BE2C (cell line): ENCODE measurements around the gene PLCB1.

ENCODE experiments used
- DNase-seq: peaks from one replicate; pipeline ENCODE4 v3.0.0-alpha.2; 2020
- H3K27me3 ChIP-seq: fragments of 250-450 bp; sonication (Bioruptor Pico); 2 replicates; pipeline ENCODE4 v1.5.1; 2020; ENCODE audit warnings: mild to moderate bottlenecking
- H3K36me3 ChIP-seq: fragments of 250-450 bp; sonication (Bioruptor Pico); 2 replicates; pipeline ENCODE4 v1.5.1; 2020; ENCODE audit warnings: mild to moderate bottlenecking
- H3K4me1 ChIP-seq: fragments of 250-450 bp; sonication (Bioruptor Pico); 2 replicates; pipeline ENCODE4 v1.5.1; 2020
- H3K4me3 ChIP-seq: 2 replicates; pipeline ENCODE4 v1.5.1; 2011; ENCODE audit warnings: low read depth, low read length
- H3K9me3 ChIP-seq: fragments of 250-450 bp; sonication (Bioruptor Pico); 2 replicates; pipeline ENCODE4 v1.5.1; 2020
- CTCF ChIP-seq: IDR thresholded peaks from 2 replicates; pipeline ENCODE4 v1.5.1; 2012; ENCODE audit warnings: mild to moderate bottlenecking, low read depth, low read length

PLCB1 gene

GRCh38 chr20:8664778-8665177 is 532.7 kb downstream of the PLCB1 start:
- H3K4me1 ChIP-seq: peaks cover 7% of the 10 kb centered on the region
- peak; percentile 58 for TF ChIP-seq CTCF
- H3K36me3 ChIP-seq: no peaks in the 10 kb centered on the region; the same call in 1 of the 2 replicates
- H3K9me3 ChIP-seq: no peaks in the 10 kb centered on the region
- no peaks in the 10 kb centered on the region for H3K27me3 ChIP-seq
- DNase-seq: no peak
- no peak overlapping the region for H3K4me3 ChIP-seq

GRCh38 chr20:8667306-8667705 is 535.2 kb downstream of the PLCB1 start:
- Histone ChIP-seq H3K27me3 (no peaks in the 10 kb centered on the region), H3K4me3 (no peak overlapping the region), H3K4me1 (peaks cover 18% of the 10 kb centered on the region), H3K36me3 (no peaks in the 10 kb centered on the region; the same call in 1 of the 2 replicates), H3K9me3 (no peaks in the 10 kb centered on the region)
- DNase-seq: no peak
- TF ChIP-seq CTCF: no peak

GRCh38 chr20:8670207-8670892 is 538.3 kb downstream of the PLCB1 start:
- H3K4me1 ChIP-seq: peaks cover 11% of the 10 kb centered on the region
- DNase-seq: no peak
- no peak overlapping the region for H3K4me3 ChIP-seq
- no peaks in the 10 kb centered on the region for H3K9me3 ChIP-seq
- no peaks in the 10 kb centered on the region for H3K27me3 ChIP-seq
- no peaks in the 10 kb centered on the region; the same call in 1 of the 2 replicates for H3K36me3 ChIP-seq
- no peak for TF ChIP-seq CTCF

- peaks cover 11% of the 10 kb centered on the region for H3K4me1 ChIP-seq
- TF ChIP-seq CTCF: no peak
- no peaks in the 10 kb centered on the region for H3K27me3 ChIP-seq
- H3K36me3 ChIP-seq: no peaks in the 10 kb centered on the region; the same call in 1 of the 2 replicates
- DNase-seq: peak; percentile 42
- H3K9me3 ChIP-seq: no peaks in the 10 kb centered on the region
- no peak overlapping the region for H3K4me3 ChIP-seq
These were observed 538.8 kb downstream of the PLCB1 start for GRCh38 chr20:8670893-8671215.

- Histone ChIP-seq H3K9me3 (no peaks in the 10 kb centered on the region), H3K4me3 (no peak overlapping the region), H3K4me1 (peaks cover 11% of the 10 kb centered on the region), H3K27me3 (no peaks in the 10 kb centered on the region), H3K36me3 (no peaks in the 10 kb centered on the region; the same call in 1 of the 2 replicates)
- no peak for DNase-seq
- no peak for TF ChIP-seq CTCF
These were observed 539.4 kb downstream of the PLCB1 start for GRCh38 chr20:8671370-8671961.

- Histone ChIP-seq H3K36me3 (no peaks in the 10 kb centered on the region), H3K9me3 (no peaks in the 10 kb centered on the region), H3K4me3 (no peak overlapping the region), H3K27me3 (no peaks in the 10 kb centered on the region), H3K4me1 (peaks cover 11% of the 10 kb centered on the region)
- DNase-seq: no peak
- no peak for TF ChIP-seq CTCF
These were observed 541.0 kb downstream of the PLCB1 start for GRCh38 chr20:8673116-8673515.
